MCF 10A (cell line): Measurements from ENCODE around the gene PHAX. TPM values are rescaled to one million over a fixed set of nuclear protein-coding genes. Genes with fewer than 3 reads are reported as not detected.
"Not testable (repeated sequence)": the region's sequence is repeated elsewhere in the genome, so short reads cannot be mapped to it uniquely, and the experiment has no call there.

Experiments used
- BruUV-seq: library from RNA; stranded (reverse); fragments of 400-500 nt; replicated peaks from 2 replicates; lab custom pipeline; 2021; lab: Mats Ljungman, UMichigan
- CTCF ChIA-PET: fragments of 300-600 bp; sonication (Branson Sonifier 250); formaldehyde crosslinking; extraction: SDS; loops from one replicate; lab custom pipeline; 2021; ENCODE audit warnings: antibody characterized with exemption, inconsistent platforms; lab: Yijun Ruan, JAX
- POLR2A ChIA-PET: fragments of 300-600, 350-650 bp; sonication (Branson Sonifier 250); formaldehyde crosslinking; extraction: SDS; loops from one replicate; lab custom pipeline; 2020; ENCODE audit warnings: antibody characterized with exemption, inconsistent platforms; lab: Yijun Ruan, JAX
- DNase-seq: peaks from one replicate; pipeline ENCODE4 v3.0.0-alpha.2; 2018; ENCODE audit not compliant: unreplicated experiment
- H3K27ac Mint-ChIP-seq: one replicate; pipeline ENCODE4 v1.8.0; 2022; ENCODE audit warnings: mild to moderate bottlenecking, low read depth, mixed read lengths; ENCODE audit not compliant: unreplicated experiment
- H3K27me3 Mint-ChIP-seq: one replicate; pipeline ENCODE4 v1.8.0; 2022; ENCODE audit warnings: mixed read lengths; ENCODE audit not compliant: insufficient read depth, unreplicated experiment
- H3K36me3 Mint-ChIP-seq: one replicate; pipeline ENCODE4 v1.8.0; 2022; ENCODE audit warnings: mild to moderate bottlenecking, moderate library complexity, mixed read lengths; ENCODE audit not compliant: insufficient read depth, unreplicated experiment
- H3K4me1 Mint-ChIP-seq: one replicate; pipeline ENCODE4 v1.8.0; 2022; ENCODE audit warnings: mixed read lengths; ENCODE audit not compliant: insufficient read depth, unreplicated experiment
- H3K4me3 Mint-ChIP-seq: one replicate; pipeline ENCODE4 v1.8.0; 2022; ENCODE audit warnings: mild to moderate bottlenecking, moderate library complexity, mixed read lengths; ENCODE audit not compliant: unreplicated experiment
- H3K9me3 Mint-ChIP-seq: one replicate; pipeline ENCODE4 v1.8.0; 2022; ENCODE audit warnings: mixed read lengths; ENCODE audit not compliant: unreplicated experiment
- CTCF ChIP-seq: fragments of 200-600 bp; IDR thresholded peaks from one replicate; pipeline ENCODE4 v1.8.0; 2022; ENCODE audit warnings: antibody characterized with exemption, mild to moderate bottlenecking; ENCODE audit not compliant: unreplicated experiment
- intact Hi-C: fragments of 100-400 bp; cut with micrococcal nuclease; formaldehyde crosslinking; loops from 2 replicates; pipeline ENCODE4 v1.14.1; 2022
- total RNA-seq: library from RNA; stranded (reverse); gene quantifications from 2 replicates; pipeline ENCODE4 v1.2.3, GENCODE V29; 2022

PHAX gene
- total RNA-seq, 1 experiment from 2014 or later, result 57.4 TPM

DNA sequence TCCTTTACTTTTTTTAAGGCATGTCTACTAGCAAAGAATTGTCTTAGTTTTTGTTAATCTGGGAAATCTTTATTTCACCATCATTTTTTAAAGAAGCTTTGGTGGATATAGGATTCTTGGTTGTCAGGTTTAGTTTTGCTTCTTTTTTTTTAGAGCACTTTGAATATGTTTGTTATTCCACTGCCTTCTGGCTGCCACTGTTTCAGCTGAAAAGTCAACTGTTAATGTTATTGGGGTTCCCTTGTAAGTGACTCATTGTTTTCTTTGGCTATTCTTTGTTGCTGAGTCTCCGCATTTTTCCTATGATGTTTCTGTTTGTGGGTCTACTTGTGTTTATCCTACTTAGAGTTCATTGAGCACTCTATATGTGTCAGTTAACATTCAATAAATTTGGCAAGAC, 44.4 kb downstream of the PHAX start:
- no peak overlapping the region for H3K27ac Mint-ChIP-seq
- no peak for TF ChIP-seq CTCF
- H3K27me3 Mint-ChIP-seq, result no peaks in the 10 kb centered on the region
- no TSS peak for BruUV-seq
- intact Hi-C loops, result no loop called here
- H3K36me3 Mint-ChIP-seq, result peaks cover 4% of the 10 kb centered on the region
- ChIA-PET POLR2A (interaction anchor here (0.7 kb wide), 1 partner anchor 44 kb away, joined by 3 read pairs; the partner anchor contains the start of gene PHAX), CTCF (interaction anchor here (0.6 kb wide), 1 partner anchor 44 kb away, joined by 3 read pairs; the partner anchor contains the start of gene PHAX)
- H3K4me1 Mint-ChIP-seq, result no peaks in the 10 kb centered on the region
- peaks cover 8% of the 10 kb centered on the region for H3K9me3 Mint-ChIP-seq
- DNase-seq, result peak; percentile 17
- H3K4me3 Mint-ChIP-seq, result no peak overlapping the region

DNA sequence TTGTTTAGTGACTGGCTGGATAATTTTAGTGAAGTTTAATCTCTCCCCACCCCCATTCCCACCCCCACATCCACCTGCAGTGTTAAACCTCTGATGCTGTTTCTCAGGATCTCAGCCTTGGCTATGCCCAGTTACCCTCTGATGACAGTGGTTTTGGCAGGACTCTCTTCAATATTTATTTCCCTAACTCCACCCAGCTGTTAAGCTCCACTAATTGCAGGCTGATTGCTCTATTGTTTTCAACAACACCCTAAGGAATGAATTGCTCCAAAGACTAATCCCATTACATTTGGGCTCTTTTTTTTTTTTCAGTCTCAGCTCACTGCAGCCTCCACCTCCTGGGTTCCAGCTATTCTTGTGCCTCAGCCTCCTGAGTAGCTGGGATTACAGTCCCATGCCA, 46.3 kb downstream of the PHAX start:
- POLR2A ChIA-PET, result interaction anchor here (1.0 kb wide), 1 partner anchor 9 kb away, joined by 4 read pairs; no protein-coding TSS in a partner anchor
- Mint-ChIP-seq H3K36me3 (peaks cover 4% of the 10 kb centered on the region), H3K27me3 (no peaks in the 10 kb centered on the region), H3K27ac (no peak overlapping the region), H3K4me1 (no peaks in the 10 kb centered on the region), H3K9me3 (peaks cover 8% of the 10 kb centered on the region), H3K4me3 (no peak overlapping the region)
- CTCF ChIA-PET, result interaction anchor here (0.6 to 2.0 kb wide), 7 partner anchors 8 to 796 kb away, joined by 3 to 8 read pairs (median 4); no protein-coding TSS in a partner anchor
- BruUV-seq, result no TSS peak
- DNase-seq, result no peak
- intact Hi-C loops, result no loop called here
- no peak for TF ChIP-seq CTCF

DNA sequence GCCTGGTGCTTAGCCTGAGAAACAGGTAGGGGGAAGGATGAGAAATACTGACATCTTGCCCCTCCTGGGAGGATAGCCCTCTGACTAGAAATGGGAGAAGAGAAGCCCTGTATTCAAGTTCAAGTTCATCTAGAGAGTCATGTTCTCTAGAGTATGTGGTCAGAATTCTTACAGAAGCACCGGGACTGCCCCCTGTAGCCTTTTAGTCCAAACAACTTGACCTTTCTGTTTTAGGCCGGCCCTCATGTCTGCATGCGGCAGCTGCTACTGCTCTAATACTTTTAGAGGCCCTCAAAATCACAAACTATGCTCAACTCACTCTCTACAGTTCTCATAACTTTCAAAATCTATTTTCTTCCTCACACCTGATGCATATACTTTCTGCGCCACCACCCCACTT, 47.7 kb downstream of the PHAX start:
- intact Hi-C loops, result no loop called here
- Mint-ChIP-seq H3K4me3 (no peak overlapping the region), H3K27ac (no peak overlapping the region), H3K36me3 (peaks cover 4% of the 10 kb centered on the region), H3K9me3 (peaks cover 8% of the 10 kb centered on the region), H3K27me3 (no peaks in the 10 kb centered on the region), H3K4me1 (no peaks in the 10 kb centered on the region)
- no TSS peak for BruUV-seq
- ChIA-PET CTCF (interaction anchor here (2.0 kb wide), 1 partner anchor 9 kb away, joined by 8 read pairs; no protein-coding TSS in a partner anchor), POLR2A (interaction anchor here (1.0 kb wide), 1 partner anchor 144 kb away, joined by 3 read pairs; no protein-coding TSS in a partner anchor)
- no peak for DNase-seq
- TF ChIP-seq CTCF, result no peak

DNA sequence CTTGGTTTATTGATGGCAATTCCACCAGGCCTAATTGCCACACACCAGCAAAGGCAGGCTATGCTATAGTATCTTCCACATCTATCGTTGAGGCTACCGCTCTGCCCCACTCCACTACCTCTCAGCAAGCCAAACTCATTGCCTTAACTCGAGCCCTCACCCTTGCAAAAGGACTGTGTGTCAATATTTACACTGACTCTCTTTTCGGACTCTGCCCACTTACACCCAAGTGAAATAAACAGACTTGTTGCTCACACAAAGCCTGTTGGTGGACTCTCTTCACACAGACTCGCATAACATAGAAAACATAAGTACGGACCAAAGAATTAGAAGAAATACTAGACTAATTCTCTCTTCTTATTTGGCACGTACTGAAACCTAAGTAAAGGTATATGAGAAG, 48.3 kb downstream of the PHAX start:
- H3K27me3 Mint-ChIP-seq, DNase-seq: not testable (repeated sequence)
- POLR2A ChIA-PET, result interaction anchor here (1.2 kb wide), 1 partner anchor 25 kb away, joined by 6 read pairs; no protein-coding TSS in a partner anchor

GRCh38 chr5:126649709-126650108, 49.0 kb downstream of the PHAX start:
- H3K9me3 Mint-ChIP-seq, H3K4me3 Mint-ChIP-seq, H3K4me1 Mint-ChIP-seq, BruUV-seq, H3K36me3 Mint-ChIP-seq, H3K27me3 Mint-ChIP-seq, DNase-seq, H3K27ac Mint-ChIP-seq: not testable (repeated sequence)
- ChIA-PET POLR2A (interaction anchor here (1.1 to 1.2 kb wide), 2 partner anchors 11 to 26 kb away, joined by 3 to 6 read pairs; no protein-coding TSS in a partner anchor), CTCF (interaction anchor here (0.5 to 1.8 kb wide), 9 partner anchors 9 to 731 kb away, joined by 3 to 5 read pairs (median 3); partner anchors contain the start of gene PHAX)
- intact Hi-C loops, result loop anchor here (10.0 kb wide), 1 partner anchor 665 kb away; no protein-coding TSS in a partner anchor

More for the DNA sequence above, 48.3 kb downstream of the PHAX start:
- H3K27ac Mint-ChIP-seq, H3K9me3 Mint-ChIP-seq, BruUV-seq, intact Hi-C loops, H3K4me1 Mint-ChIP-seq, H3K4me3 Mint-ChIP-seq, H3K36me3 Mint-ChIP-seq: not testable (repeated sequence)
- CTCF ChIA-PET, result interaction anchor here (0.5 to 1.8 kb wide), 6 partner anchors 27 to 731 kb away, joined by 3 to 5 read pairs (median 3); no protein-coding TSS in a partner anchor
